Caki2 (cell line): ENCODE measurements around the gene ANKRD2. TPM values are rescaled to one million over a fixed set of nuclear protein-coding genes. Genes with fewer than 3 reads are reported as not detected.
A peak's percentile ranks its signal among the peaks of the same experiment; 100 is the strongest.

Experiments used
- DNase-seq: peaks from one replicate; pipeline ENCODE4 v3.0.0-alpha.2; 2015; ENCODE audit warnings: low read depth
- in situ Hi-C: cut with HindIII; loops from 2 replicates; pipeline ENCODE4 v1.10.0; 2016; ENCODE audit warnings: low sequenced_read_pairs, low pct_unique_long_range_greater_than_20kb, mixed read lengths
- total RNA-seq: library from RNA; depleted of rRNA; stranded (reverse); fragments of >200 nt; shearing (Covaris generic); gene quantifications from 2 replicates; pipeline ENCODE4 v1.2.3, GENCODE V29; 2014; ENCODE audit warnings: low replicate concordance

The ANKRD2 gene
- total RNA-seq, 1 experiment from 2014 or later, result 15.6 TPM

DNA sequence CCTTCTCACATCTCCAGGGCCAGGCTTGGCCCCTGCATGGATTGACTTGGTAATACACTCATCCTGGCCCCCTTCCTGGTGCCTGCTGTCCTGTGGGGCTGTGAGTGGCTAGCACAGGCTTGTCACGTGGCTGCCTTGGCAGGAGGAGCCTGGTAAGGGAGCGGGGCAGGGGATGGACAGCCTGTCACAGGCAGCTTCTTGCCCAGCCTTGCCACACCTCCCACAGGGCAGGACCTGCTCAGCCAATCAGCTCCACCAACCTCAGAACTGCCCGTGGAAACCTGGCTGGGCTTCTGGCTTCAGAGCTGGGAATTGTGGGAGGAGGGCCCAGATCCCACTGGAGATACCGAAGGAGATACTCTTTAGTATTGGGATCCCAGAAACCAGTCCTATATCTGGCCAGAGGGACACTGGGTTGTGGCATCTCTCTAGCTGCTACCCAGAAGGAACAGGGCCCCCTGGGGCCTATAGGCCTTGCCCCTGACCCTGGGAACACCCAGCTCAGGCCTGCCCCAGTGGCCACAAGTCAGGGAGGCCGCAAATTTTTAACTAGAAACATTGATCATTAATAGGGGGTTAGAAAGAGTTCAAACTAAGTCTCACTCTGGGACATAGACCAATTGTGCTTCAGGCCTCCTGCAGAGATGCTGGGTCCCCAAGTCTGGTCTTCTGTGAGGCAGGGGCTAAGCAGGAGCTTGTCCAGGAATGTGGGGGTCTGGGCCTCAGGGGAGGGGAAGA lies 11.7 kb downstream of the ANKRD2 start, which contains the start of gene HOGA1:
Gene HOGA1, plus strand, starts transcription at position 330 of the 738 bp plus-strand sequence. Its CDS starts 315 bp downstream, at position 645.
- peak; percentile 97 for DNase-seq
- in situ Hi-C loops, result no loop called here

- in situ Hi-C loops, result no loop called here
- no peak for DNase-seq
These were observed 12.3 kb downstream of the ANKRD2 start for GRCh38 chr10:97584798-97585438.

GRCh38 chr10:97585439-97585811 lies 12.8 kb downstream of the ANKRD2 start:
- in situ Hi-C loops, result no loop called here

GRCh38 chr10:97587183-97587582 lies 14.6 kb downstream of the ANKRD2 start:
- DNase-seq, result no peak
- in situ Hi-C loops, result no loop called here

More at GRCh38 chr10:97585439-97585811, 12.8 kb downstream of the ANKRD2 start:
- no peak for DNase-seq

- DNase-seq, result no peak
- in situ Hi-C loops, result no loop called here
These were observed 16.9 kb downstream of the ANKRD2 start, which contains the start of gene C10orf62 for GRCh38 chr10:97589479-97589878. TSS of gene C10orf62 (plus strand) at chr10:97589721. CDS start at chr10:97589898, 177 bp downstream.

GRCh38 chr10:97590082-97590747 lies 17.6 kb downstream of the ANKRD2 start:
- in situ Hi-C loops, result no loop called here
- DNase-seq, result no peak

DNA sequence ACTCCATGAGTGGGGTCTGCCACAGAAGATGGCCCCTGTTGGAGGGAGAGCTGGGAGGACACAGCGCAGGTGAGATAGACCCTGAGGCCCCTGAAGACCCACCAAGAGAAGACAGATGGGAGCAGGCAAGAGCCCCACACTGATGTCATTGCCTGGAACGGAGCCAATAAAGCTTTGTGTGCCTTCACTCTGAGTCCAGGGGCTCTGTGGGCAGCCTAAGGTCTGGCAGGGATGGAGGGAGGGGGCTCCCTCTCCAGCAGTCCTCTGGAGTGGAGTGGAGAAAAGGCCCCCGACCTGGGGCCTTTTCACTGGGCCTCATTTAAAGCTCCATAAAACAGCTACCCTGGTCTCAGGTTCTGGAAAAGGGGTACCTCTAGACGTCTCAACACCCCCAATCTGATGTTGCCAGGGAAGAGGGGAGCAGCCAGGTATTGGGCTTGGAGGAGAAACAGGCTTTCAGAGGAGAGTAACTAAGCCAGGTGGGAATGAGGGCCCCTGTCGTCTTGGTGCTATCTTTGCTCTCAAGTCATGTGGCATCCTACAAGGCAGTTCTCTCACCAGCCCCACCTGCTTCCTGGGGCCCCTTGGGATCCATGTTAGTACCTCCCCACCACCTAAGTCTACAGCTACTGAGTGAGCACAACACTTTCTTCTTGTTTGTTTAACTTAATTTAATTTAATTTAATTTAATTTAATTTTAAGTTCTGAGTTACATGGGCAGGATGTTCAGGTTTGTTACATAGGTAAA lies 18.3 kb downstream of the ANKRD2 start:
- DNase-seq, result no peak
- in situ Hi-C loops, result no loop called here

DNA sequence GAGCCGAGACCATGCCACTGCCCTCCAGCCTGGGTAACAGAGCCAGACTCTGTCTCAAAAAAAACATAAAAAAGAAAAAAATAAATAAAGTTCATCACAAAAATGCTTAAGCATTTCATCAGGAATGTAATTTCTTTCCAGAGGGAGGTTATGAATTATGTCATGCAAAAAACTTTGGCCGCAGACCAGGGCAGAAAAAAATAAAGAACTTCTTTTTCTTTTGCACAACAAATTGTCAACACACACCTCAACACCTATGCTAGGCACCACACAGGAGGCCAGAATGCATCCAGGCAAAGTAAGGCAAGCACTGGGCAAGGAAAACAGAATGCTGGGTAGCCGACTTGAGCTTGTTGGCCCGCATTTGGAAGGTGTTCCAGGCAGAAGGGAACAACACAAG lies 20.8 kb downstream of the ANKRD2 start:
- no peak for DNase-seq
- in situ Hi-C loops, result no loop called here

GRCh38 chr10:97596101-97597082 lies 23.8 kb downstream of the ANKRD2 start:
- DNase-seq, result peak; percentile 85
- in situ Hi-C loops, result no loop called here

- in situ Hi-C loops, result no loop called here
- DNase-seq, result peak; percentile 41
These were observed 25.2 kb downstream of the ANKRD2 start for GRCh38 chr10:97597778-97598177.

DNA sequence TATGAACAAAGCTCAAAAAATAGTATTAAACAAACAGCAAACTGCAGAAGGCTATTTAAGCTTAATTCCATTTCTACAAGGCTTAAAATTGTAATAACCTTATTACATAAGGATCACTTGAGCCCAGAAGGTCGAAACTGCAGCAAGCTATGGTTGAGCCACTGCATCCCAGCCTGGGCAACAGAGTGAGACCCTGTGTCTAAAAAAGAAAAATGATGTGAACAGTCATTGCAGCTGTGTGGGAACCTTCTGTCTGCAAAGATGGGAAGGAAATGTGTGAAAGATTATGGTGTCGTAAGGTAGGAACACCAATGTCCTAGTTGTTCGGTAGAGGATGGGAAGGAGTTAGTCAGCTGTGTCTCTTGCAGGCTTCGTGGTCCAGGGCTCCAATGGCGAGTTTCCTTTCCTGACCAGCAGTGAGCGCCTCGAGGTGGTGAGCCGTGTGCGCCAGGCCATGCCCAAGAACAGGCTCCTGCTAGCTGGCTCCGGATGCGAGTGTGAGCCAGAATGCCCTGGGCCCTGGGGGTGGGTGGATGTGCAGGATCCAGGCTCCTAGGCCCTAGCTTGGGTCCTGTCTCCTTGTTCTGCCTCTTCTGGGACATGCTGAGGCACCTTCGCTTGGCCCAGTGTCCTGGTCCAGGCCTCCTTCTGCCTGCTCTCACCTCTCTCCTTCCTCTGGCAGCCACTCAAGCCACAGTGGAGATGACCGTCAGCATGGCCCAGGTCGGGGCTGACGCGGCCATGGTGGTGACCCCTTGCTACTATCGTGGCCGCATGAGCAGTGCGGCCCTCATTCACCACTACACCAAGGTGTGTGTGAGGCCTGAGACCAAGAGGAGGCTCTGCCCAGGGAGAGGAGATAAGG lies 26.1 kb downstream of the ANKRD2 start:
- in situ Hi-C loops, result no loop called here
- DNase-seq, result no peak

GRCh38 chr10:97599272-97599619 lies 26.7 kb downstream of the ANKRD2 start:
- no peak for DNase-seq
- in situ Hi-C loops, result no loop called here

DNA sequence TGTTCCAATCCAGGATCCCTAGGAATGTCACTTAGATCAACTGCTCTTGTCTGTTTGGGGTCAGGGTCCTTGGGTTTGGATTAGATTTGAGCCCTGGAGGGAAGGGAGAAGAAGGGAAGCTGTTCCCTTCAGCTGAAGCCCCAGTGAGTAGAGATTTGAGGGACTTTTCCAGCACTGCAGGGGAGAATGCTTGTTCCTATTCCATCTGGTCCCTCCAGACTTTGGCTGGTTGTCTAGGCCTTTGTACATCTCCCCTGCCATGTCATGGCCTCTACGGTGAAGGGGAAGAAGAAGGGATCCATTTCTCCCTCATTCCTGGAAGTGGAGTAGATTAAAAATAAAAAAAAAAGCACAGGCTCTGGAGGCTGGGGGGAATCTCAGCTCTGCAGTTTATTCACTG lies 28.0 kb downstream of the ANKRD2 start:
- in situ Hi-C loops, result no loop called here
- no peak for DNase-seq

GRCh38 chr10:97601268-97602215 lies 29.0 kb downstream of the ANKRD2 start:
- in situ Hi-C loops, result no loop called here
- DNase-seq, result no peak

- in situ Hi-C loops, result no loop called here
- DNase-seq, result no peak
These were observed 34.6 kb downstream of the ANKRD2 start for GRCh38 chr10:97607095-97607636.
